OCI-M2 (cell line): ENCODE measurements around the gene MKRN2.
"Not testable (repeated sequence)": the region's sequence is repeated elsewhere in the genome, so short reads cannot be mapped to it uniquely, and the experiment has no call there.

Source experiments
- DNase-seq: peaks from one replicate; lab custom pipeline; 2025; ENCODE audit not compliant: unreplicated experiment; lab: John Stamatoyannopoulos, UW

The MKRN2 gene, protein sequence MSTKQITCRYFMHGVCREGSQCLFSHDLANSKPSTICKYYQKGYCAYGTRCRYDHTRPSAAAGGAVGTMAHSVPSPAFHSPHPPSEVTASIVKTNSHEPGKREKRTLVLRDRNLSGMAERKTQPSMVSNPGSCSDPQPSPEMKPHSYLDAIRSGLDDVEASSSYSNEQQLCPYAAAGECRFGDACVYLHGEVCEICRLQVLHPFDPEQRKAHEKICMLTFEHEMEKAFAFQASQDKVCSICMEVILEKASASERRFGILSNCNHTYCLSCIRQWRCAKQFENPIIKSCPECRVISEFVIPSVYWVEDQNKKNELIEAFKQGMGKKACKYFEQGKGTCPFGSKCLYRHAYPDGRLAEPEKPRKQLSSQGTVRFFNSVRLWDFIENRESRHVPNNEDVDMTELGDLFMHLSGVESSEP

DNA sequence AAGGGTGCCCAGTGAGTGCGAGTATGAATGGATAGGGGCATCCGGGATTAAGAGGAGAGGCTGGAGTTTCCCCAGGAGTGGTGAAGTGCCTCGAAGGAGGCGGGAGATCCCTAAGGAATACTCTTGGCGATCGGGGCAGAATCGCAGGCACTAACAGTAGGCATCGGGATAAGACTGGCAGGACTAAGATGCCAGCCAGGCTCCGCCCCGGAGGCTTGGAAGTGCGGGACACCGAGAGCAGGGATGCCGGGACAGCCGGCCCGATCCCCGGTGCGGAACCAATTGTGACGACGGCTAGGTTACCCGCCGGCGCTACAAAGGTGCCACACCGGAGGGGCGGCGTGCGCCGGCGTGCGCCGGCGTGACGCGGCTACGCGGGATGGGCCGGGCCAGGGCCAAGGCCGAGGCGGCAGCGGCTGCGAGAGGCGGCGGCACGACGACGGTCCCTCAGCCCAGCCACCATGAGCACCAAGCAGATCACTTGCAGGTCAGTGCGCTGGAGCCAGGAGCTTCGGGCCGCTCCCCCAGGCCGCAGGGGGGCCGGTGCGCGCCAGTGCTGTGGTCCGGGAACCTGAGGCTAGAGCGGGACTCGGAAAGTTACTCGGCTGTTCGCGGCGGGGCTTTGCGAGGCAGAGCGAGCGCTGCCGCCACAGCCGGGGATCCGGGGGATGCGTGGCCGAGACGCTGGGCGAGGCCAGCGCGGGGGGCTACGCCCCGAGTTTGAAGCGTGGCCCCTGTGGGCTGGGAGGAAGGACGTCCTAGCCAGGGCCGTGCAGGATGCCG is at the start of gene MKRN2:
MKRN2 (plus strand) TSS at position 398 of the 783 bp plus-strand sequence; CDS start at position 462, 64 bp downstream.
- DNase-seq: peak; percentile 43

DNA sequence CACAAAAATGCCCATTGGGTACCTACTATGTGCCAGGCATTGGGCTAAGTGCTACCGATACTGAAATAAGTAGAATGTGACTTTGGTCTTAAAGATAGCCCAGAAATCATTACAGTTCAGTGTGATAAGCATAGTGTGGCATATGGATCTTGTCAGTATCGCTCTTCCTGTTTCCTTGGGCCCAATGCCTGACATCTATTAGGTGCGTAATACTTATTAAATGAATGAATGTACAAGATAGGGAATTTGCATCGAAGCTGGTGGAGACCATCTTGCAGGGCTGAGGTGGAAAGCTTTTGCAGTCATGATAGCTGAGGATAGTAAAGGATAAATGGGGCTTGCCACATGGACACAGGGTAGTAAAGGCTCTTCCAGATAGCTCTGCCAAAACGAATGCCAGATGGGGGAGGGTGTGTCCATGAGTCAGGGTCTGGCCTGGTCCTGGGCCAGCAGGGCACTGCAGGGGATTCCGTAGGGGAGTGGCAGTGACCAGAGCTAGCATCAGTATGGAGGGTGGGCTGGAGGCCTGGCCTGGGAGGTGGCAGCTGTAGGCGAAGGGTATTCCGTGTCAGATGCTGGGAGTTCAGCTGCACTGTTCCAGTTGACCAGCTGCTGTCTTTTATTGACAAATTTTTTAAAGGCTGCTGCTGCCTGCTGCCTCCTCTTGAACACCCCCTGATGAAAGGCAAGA is 49.2 kb upstream of the MKRN2 start:
- no peak for DNase-seq

DNA sequence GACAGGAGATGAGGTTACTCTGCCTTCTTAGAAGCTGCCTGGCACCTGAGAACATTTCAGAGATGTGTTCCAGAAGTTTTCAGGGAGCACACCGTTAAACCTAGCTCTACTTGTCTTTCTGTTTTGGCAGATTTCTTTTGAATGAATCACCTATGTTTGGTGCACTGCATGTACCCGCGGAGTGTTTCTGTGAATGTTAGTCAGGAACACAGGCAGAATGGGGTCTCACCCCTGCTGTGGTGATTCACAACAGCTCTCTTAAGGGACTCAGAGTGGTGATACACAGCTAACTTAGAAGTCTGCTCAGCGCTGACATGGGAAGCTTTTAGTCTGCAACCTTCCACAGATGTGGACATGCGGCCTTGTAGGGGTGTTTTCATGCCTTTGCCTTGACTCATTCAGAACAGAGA is 48.6 kb upstream of the MKRN2 start:
- no peak for DNase-seq

DNA sequence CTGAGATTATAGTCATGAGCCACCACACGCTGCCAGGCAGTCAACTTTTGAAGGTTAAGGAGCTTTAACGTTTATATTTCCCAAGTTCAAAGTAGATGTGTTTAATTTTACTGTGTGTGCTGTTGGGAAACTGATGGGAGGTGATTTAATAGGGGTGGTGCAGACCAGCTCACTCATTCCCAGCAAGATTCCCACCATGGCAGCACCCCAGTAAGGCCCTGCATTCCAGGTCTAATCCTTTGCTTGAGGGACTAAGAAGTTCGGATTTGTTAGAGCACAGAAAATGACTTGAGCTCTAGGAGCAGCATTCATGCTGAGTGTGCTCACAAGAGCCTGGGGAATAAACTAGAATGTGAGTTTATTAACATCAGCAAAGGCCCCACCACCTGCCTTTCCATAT is 47.4 kb upstream of the MKRN2 start:
- no peak for DNase-seq

DNA sequence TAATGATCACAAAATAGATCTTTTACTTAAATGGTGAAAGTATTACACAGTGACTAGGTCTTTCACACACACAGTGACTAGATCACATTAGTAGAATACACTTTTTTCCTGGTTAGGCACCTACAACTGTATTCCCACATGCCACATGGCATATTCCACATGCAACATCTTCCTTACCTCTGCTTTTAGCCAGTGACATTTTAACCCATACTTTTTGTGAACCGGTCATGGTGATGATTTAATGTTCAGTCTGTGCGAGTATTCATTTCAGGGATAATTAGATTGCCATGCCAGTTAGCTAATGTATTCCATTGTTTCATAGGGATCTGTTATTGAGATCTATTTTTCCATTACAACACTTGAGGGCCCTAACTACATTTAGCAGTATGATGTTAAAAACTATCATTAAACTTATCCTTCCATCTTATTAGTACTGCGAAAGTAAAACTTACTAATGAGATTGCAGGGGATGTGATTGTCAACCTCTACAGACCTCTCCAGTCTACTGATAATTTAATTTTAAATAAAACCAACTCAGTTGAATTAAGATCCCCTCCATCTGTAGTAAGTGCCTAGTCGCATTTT is 44.3 kb upstream of the MKRN2 start:
- DNase-seq: no peak

DNA sequence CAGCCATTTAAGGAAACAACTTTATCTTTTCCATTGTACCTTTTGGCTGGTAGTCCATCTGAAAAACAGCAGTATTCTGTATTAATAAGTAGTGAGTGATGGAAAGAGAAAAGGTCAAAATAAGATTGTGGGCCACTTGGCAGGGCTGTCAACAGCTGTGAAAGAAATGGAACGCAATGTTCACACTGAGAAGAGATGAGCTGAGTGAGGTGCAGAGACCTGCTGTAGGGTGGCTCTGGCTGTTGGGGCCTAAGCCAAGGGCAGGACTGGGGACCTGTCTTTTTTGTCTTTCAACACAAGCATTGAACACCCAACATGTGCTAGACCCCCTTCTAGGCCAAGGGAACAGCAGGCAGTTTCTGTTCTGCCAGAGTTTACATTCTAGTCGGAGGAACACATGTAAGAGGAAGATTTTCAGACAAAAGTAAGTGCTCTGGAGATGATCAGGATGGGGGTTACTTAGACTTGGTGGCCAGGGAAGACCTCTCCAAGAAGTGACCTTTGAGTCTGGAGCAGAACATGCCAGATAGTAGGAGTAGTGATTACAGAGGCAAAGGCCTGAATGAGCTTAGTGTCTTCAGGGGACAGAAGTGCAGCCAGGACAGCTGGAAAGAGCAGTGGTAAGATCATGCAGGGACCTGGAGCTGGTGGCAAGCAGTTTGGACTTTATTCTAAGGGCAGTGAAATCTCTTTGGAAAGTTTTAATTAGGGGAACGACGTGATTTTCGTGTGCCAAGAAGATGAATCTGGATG is 43.0 kb upstream of the MKRN2 start:
- DNase-seq: no peak

DNA sequence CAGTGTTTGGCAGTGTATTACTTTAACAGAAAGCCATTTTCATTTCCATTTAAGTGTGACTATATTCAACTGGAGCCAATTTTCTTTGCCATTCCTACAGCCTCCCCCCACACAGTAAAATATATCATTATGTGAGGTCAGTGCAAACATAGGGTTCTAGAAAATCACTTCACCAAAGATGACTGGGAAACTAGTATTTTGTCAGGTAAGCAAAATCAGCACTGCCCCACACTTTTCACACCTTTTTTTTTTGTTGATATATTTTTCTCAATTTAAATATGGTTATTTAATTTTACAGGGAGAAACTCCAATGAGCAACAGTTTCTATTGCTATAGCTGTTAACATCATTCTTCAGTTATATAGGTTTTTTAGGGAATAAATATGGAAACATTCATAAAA is 41.3 kb upstream of the MKRN2 start:
- DNase-seq: no peak

DNA sequence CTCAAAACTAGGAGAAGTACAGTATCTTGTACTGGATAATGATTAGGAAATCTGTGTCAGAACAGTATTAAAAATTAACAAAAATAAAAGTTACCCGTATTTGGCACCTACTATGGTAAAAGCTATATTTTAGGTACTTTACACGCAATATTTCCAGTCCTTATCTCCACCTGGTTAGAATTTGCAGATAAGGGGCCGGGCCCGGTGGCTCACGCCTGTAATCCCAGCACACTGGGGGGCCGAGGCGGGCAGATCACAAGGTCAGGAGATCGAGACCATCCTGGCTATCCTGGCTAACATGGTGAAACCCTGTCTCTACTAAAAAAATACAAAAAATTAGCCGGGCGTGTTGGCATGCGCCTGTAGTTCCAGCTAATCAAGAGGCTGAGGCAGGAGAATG is 40.0 kb upstream of the MKRN2 start:
- no peak for DNase-seq

DNA sequence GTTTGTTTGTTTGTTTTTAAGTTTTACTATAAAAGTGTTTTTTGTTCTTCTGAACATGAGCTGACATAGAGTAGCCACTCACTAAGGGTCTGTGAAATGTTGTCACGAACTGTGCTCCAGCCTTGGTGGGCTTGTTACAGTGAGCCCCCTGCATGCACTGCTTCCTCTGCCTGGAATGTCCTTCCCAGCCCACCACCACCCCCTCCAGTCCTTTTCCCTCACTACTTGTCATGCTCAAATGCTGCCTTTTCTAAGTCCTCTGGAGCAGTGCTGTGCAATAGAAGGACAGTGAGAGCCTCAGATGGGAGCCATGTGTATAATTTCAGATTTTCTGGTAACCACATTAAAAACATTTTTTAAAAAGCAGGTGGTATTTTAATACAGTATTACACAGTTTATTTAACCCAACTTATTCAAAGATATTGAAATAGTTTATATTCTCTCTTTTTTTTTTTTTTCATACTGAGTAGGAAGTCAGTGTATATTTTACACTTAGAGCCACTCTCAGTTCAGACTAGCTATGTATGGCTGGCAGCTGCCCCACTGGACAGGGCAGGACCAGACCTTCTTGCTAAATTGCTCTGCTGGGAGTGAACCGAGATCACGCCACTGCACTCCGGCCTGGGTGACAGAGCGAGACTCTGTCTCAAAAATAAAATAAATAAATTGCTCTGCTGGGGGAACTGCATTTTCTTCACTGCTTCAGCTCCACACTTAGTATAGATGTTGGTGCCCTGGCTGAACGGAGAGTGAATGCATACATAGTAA is 38.4 kb upstream of the MKRN2 start:
- no peak for DNase-seq

DNA sequence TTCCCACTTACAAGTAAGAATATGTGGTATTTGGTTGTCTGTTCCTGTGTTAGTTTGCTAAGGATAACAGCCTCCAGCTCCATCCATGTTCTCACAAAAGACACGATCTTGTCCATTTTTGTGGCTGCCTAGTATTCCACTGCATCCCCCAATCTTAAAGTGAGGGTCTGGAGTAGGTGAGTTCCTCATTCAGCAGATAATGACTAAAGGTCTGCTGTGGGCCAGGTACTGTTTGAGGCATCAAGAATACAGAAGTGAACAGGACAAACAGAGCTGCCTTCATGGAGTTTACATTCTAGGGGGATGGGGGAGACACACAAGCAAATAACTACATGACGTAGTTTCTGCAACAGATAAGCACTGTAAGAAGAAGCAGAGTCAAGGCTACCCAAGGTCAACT is 35.9 kb upstream of the MKRN2 start:
- no peak for DNase-seq

DNA sequence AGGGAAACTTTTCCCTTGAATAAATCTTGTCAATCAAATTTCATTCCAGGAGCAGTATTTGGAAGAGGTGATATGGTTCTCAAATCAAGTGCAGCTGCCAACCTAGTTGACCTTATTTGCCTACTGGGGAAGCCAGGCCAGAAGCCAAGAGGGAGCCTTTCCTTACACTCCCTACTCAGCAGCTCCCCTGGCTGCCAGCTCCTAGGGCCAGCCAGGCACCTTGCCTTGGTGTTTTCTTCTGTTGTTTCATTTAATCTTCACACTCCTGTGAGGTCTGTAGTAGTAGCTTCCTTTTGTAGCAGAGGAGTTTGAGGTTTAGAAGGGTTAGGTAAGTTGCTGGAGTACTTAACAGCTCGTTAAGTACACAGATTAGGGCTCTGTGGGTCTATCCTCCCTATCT is 34.2 kb upstream of the MKRN2 start:
- DNase-seq: no peak

DNA sequence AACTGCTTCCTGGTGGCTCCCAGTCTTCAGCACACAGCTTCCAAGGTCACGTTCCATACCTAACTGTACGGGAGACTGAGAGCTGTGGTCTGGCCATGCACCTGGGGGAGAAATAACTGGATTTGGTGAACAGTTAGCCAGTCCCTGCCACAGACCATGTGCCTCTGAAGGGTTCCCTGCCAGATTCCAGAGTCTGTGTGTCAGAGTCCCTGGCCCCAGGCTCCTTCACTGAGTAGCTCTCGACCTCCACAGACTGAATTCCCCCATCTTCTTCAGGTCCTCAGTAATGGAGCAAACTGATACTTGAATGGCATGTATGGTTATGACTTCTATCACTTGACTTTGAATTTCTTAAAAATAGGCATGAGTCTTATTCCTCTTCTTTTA is 29.1 kb upstream of the MKRN2 start:
- no peak for DNase-seq

DNA sequence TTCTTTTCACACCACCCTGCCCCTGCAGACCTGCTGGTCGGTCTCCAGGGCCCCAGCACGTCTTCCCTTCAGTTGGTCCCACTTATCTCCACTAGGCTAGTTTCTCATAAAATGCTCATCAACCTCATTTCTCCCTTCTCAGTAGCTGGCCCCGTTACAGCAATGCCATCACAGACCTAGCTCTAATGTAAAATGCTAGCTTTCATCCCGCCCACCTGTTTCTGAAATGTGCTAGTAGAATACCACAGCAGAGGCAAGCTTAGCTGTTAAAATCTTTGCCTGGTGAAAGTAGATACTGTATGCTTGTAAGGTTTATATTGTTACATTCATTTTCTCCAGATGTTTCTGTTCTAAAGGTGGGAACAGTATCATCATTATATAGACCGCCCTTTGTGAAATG is 24.7 kb upstream of the MKRN2 start:
- no peak for DNase-seq

DNA sequence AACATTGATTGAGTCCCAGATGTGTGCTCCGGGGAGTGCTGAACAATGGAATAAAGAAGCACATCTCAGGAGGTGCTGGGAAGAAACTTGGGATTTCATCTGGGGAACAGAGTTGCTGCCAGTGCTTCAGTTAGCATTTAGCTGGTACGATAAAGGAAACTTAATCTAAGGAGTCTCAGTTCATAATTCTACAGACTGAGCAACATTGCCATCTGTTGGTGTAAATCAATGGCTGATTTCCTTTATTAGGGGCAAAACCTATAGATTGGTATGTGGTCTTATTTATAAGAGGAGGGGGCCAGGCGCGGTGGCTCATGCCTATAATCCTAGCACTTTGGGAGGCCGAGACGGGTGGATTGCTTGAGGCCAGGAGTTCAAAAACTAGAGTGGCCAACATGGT is 20.5 kb upstream of the MKRN2 start:
- DNase-seq: no peak

DNA sequence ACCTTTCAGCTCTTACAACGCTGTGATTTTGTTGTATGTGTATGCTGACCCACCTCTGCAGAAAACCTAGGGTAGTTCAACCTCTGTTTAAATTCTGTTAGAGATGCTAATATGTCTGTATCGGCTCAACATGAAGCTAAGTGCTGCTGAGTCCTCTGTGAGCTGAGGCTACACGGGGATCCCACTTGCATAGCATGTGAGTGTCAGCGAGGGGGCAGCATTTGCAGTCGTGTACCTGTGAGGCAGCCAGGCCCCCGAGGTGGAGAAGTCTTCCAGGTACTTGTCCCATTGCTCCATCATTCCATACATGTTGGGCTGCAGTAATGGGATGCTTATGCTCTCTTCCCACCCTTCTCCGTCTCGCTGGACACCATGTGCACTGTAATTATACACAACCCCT is 15.3 kb upstream of the MKRN2 start:
- DNase-seq: no peak

DNA sequence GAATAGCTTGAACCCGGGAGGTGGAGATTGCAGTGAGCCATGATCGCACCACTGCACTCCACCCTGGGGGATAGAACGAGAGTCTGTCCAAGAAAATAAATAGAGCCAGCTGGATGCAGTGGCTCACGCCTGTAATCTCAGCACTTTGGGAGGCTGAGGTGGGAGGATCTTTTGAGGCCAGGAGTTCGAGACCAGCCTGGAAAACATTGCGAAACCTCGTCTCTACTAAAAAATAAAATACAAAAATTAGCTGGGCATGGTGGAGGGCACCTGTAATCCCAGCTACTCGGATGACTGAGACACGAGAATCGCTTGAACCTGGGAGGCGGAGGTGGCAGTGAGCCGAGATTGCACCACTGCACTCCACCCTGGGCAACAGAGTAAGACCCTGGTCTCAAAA is 13.4 kb upstream of the MKRN2 start:
- DNase-seq: not testable (repeated sequence)

DNA sequence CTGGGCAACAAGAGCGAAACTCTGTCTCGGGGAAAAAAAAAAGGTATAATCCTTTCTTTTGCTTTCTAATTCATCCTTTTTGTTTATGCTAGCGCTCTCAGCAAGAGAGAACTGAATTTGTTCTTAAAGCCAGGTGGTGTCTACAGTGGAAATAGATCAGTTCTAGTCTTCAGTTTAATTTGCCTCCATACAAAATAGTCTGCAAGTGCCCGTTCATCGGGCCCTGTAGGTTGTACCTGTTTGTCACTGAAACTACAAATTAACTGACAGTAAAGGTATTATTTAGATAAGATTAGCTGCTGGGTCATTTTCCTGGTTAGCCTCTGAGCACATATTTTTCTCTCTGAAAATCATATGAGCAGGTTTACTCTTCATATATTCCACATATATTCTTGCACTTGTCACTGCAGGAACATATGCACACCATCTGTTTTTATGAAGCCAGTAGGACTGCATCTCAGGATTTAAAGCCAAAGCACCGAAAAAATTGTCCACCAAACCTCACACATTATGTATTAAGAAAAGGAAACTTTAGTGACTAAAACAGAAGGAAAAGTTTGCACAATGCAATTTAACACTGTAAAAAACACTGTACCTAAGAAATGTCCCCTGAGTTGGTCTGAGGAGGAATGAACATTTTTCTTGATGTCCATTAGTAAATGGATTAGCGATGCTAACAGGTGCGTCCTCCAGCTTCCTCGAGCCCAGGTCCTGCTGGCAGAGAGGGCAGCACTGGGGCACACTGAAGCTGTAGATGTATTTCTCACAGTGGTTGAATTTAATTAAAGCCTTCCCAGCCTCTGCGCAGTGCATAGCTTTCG is 12.0 kb upstream of the MKRN2 start:
- DNase-seq: no peak

DNA sequence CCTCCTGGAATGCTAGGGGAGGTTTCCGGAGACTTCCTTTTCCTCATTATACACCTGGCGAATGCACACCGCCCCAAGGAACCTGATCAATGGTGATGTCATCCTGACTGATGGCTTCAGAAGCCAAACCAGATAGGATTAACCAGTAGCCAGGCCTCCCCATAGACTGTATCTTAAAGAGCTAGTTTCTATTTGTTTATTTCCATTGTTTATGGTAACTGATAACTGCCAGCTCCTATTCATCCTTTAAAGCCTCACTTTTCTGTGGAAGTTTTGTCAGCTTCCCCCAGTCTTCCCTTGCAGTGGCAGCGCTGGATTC is 11.5 kb upstream of the MKRN2 start, which contains the start of gene MKRN2OS:
MKRN2OS (minus strand) TSS at position 27 of the 319 bp plus-strand sequence. CDS start 35 bp downstream, outside the sequence.
- no peak for DNase-seq
